Glomerular visceral epithelial cell (primary cell): ENCODE measurements around the gene TCAF2.
"Not testable (repeated sequence)": the region's sequence is repeated elsewhere in the genome, so short reads cannot be mapped to it uniquely, and the experiment has no call there.

Experiments
- DNase-seq: peaks from one replicate; pipeline ENCODE4 v3.0.0-alpha.2; 2016; ENCODE audit errors: extremely low spot score

Gene TCAF2

DNA sequence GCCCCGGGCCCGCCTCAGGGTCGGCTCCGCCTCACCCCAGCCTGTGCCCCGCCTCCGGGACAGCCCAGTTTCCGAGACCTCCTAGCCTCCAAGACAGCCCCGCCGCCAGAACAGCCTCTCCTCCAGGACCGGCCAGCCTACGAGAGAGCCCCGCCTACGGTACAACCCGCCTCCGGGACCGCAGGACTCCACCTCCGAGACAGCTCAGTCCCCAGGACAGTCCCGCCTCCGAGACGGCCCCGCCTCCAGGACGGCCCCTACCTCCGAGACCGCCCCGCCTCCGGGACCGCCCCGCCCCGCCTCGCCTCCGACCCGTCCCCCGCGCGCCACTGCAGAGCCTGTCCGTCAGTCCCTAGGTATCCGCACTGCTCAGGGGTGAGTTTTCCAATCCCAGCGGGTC is at the start of gene TCAF2:
Gene TCAF2, plus strand, starts transcription at position 329 of the 400 bp plus-strand sequence.
- not testable (repeated sequence) for DNase-seq

DNA sequence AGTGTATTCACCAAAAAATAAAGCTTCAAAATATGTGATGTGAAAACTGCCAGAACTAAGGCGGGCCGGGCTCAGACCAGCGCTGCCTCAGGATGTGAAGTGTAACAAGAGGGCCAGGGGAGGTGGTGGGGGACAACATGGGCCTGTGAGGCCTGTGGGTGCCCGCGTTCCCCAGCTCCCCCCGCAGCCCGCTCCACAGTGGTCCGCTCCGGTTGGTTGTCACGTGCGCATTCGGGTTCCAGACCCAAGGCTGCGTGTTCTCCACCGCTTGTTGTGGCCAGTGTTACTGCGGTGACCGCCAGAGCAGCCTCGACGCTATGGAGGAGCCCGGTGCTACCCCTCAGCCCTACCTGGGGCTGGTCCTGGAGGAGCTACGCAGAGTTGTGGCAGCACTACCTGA is 49.3 kb upstream of the TCAF2 start, which contains the start of gene CTAGE15:
Gene CTAGE15, plus strand, starts transcription at position 301 of the 400 bp plus-strand sequence. Its CDS starts 17 bp downstream, at position 318.
- not testable (repeated sequence) for DNase-seq

DNA sequence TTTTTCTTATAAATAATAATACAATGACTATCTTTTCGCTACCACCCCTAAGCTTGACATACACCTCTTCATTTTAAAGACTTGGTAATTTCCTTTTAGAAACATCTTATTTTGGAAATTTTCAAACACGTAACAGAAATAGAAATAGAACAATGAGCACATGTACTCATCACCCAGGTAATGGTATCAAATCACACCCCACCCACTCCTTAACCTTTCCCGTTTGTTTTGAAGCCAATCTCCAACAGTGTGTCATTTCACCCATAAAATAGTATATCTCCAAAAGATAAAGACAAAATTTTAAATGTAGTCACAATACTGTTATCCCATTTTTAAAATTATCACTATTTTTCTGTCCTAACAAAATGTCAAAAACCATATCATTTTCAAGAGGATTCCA is 32.6 kb upstream of the TCAF2 start:
- DNase-seq = not testable (repeated sequence)

DNA sequence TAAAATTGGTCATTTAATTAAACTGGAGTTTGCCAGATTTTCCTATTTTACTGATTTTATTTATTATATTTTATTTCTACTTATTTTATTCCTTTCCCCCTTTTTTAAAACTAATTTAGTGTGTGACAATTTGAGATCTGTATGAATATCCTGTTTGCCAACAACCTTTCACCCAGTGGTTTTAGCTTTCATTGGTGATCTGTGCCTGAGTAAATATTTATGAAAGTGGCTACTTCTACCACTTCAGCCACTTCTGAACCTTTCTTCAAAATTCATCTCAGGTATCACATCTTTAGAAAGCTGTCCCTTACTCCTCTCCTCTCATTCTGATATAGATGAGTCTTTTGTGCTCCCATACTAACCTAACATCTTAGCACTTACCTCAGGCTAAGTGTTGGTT is 30.9 kb upstream of the TCAF2 start:
- DNase-seq = not testable (repeated sequence)

DNA sequence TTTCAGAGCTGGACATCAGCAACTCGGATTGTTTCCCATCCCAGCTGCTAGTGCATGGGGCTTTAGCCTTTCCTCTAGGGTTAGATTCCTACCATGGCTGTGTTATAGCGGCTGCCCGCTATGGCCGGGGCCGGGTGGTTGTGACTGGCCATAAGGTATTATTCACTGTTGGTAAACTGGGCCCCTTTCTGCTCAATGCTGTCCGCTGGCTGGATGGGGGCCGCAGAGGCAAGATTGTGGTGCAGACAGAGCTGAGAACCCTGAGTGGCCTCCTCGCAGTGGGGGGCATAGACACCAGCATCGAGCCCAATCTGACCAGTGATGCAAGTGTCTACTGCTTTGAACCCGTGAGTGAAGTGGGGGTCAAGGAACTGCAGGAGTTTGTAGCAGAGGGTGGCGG is 22.7 kb upstream of the TCAF2 start:
- DNase-seq = not testable (repeated sequence)

DNA sequence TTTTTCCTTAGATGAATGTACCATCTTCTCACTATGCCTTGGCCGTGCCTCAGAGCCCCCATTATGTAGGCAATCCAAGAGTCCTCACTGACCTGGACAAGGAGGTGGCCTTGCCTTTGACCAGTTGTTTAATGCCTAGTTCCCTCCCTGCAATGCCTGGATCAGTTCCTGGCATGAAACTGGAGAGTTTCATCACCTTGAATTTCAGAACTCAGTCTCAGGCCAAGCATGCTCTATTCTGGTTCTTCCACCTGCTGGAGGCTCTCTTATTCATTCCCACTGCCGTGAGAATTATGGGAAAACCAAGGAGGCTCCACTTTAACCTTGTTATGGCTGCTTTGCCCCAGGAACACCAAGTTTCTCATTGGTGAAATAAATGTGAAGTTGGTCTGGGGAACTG is 17.2 kb upstream of the TCAF2 start:
- DNase-seq = not testable (repeated sequence)

DNA sequence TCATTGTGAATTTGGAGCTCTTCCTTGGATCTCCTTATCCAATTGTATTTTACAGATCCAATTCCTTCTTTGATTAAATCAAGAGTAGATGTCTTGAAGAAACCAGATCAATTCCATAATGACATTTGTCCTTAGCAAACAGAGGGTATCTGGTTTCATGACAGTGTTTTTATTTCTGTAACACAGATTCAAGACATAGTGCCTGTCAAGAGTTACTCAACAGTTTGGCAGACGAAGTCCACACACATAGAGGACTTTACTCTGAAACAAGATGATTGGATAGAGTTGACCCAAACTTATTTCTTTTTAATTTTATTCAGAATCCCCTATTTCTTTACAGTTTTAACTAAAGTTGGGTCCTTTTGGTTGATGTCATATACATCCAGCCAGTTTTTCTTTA is 14.7 kb upstream of the TCAF2 start:
- not testable (repeated sequence) for DNase-seq

DNA sequence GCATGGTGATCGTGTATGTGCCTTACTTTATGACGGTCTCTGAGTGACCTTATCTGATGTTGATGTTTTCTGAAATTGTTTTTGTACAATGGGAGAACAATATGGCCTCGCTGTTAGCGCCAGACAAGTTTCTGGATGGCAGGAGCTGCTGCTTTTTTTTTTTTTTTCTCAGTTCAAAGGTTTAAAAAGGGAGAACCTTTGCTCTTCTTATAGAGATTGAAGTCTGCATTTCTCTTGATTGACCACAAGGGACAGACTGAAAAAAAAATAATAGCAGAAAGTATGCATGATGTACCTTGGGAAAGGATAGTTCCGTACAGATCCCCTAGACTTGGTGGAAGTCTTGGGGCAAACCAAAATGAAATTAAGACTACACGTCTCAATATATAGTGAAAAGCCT is 5.2 kb upstream of the TCAF2 start:
- DNase-seq = not testable (repeated sequence)

DNA sequence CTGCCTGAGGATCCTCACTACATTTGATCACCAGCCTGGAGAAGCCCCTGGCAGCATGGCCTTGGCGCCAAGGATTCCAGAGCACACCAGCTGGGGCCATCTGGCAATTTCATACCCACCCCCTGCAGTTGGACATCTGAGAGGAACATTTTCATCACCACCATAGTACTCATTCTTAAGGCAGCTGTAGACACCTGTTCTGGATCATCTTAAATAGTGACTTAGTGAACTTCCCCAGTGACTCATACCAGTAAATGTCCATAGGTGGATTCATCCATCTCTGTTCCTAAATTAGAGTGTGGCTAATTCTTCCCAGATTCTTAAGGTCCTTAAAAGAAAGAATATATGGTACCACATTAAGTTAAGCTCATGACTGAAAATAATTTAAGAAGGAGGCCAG is 3.6 kb upstream of the TCAF2 start:
- not testable (repeated sequence) for DNase-seq

DNA sequence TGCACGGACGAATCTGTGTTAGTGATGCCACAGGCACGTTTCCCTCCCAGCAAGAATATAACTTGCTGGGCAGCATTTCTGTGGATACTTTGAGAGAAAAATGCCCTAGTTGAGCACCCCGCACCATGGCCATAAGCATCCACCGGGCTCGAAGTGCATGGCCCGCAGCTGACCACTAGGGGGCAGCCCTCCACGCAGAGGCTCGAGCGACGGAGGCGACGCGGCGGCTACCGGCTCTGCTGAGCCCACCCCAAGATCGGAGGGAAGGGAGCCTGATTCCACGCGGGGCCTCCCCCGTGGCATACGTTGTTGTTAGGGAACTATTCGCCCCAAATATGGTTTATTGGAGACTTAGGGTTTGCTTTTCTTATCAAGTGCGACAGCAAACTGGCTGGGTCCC is 716 bp upstream of the TCAF2 start:
- not testable (repeated sequence) for DNase-seq

DNA sequence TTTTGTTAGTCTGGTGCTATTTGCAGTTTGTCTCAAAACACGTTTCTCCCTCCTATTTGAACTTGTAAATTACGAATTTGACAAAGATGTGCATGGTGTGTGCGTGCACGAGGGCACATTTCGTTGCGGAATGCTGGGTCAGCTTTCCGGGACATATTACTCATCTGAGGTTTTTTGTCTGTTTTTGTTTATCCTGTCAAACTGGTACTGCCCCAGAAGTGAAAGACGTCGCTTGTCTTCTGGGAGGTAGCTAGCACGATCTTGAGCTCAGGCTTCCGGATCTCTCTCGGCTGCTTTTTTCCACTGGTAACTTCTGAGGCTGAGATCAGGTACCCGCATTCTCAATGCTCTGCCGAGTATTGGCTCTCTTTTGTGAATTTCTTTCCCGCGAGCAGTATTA is 401 bp downstream of the TCAF2 start:
- not testable (repeated sequence) for DNase-seq

DNA sequence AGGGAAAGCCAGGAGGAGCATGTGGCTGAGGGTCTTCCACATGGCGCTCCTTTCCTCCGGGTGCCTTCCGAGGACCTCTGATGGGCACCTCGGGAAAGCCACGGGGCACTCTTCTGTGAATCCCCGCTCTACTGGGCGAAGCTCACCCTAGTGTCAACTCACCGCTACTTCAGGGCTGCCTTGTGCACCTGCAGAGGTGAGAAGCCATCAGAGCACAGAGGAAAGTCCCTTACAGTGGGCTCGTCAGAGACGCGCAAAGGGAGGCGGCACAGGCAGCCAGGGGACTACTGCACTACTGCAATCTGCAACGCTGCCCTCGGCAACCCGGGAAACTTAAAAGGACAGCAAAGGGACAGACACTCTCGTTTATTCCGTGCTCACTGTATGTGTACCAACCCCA is 1.4 kb downstream of the TCAF2 start:
- DNase-seq = not testable (repeated sequence)

DNA sequence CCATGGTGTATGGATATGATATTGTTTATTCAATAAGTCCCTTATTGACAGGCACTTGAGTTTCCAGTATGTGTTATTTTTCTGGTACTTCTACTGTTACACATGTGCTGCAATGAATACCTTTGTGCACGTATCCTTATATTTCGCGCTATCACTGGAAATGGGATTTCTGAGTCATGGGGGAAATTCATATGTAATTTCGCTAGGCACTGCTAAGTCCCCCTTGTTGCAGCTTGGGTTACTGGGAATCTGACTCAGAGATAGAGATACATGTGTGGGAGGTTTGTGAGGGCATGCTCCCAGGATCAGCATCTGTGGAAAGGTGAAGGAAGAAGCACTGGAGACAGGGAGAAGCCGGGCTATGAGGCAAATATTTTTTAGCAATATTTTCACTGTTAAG is 9.9 kb downstream of the TCAF2 start:
- not testable (repeated sequence) for DNase-seq

DNA sequence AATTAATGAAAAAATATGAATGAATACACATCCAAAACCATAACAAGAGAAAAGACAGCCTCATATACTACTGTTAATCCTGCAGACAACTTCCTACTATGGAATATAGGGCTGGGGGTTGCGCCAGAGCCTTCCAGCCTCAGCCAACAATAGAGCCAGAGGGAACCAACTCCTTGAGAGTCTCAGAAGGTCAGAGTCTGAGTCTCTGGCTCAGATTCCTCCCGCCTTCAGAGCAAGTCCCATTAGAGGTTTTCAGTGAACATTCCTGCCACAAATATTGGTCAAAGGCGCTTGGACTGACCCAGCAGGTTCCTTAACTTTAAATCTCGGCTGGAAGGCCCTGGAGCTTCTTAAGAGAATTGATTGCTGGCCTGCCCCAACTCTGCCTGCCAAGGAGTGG is 11.7 kb downstream of the TCAF2 start:
- not testable (repeated sequence) for DNase-seq

DNA sequence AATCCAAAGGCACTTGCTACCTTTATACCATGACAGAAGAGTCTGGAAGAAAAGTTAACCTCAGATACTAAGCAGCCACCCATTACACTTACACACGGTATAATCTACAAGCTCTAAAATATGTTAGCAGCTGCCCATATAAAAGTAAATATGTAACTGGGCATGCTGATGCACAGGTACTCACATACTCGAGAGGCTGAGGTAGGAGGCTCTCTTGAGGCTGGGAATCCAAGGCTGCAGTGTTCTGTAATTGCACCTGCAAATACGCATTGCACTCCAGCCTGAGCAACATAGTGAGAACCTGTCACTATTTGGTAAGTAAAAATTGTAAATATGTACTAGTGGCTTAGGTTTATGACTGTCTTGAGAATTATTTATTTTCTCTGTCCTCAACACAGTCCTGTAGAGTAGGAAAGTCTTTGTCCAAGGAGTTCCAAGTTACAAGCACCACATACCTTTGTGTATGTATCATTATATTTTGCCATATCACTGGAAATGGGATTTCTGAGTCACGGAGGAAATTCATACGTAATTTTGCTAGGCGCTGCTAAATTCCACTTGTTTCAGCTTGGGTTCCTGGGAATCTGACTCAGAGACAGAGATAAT is 12.3 kb downstream of the TCAF2 start:
- DNase-seq = not testable (repeated sequence)

DNA sequence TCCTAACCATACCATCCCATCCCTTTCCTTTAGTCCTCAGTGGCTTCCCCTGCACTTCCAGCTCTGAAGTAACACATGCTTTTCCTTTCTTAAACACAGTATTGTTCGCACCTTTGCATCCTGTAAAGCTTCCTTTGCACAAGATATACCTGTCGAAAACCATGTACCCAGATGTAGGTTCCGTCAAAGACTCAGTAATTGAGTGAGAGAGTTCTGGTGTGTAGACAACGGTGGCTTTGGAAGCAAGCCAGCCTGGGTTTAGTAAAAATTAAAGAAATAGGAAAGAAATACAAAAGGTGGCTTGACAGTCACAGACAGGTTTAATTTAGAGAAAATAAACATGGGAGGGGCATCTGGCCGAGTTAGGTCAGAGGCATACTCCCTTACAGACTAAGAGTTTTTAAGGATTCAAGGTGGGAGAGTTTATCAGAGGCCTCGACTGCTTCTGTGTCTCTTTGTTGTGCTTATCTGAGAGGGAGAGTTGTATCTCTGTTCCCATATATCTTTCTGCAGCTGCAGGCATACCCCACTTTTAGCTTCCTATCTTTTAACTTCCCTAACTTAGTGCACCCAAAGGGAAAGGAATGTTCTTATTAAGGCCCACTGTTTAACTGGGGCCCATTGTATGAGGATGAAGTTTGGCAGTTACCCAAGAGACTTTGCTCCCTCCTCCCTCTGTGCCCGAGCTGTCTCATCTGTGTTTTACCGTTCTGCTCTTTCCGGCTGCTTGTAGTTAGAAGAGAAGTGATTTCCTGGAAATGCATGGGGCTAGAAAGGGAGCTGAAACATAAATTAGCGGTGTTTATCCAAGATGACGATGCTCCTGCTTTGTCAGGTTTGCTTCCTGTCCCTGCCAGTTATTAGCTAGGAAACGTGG is 14.8 kb downstream of the TCAF2 start:
- DNase-seq = not testable (repeated sequence)

DNA sequence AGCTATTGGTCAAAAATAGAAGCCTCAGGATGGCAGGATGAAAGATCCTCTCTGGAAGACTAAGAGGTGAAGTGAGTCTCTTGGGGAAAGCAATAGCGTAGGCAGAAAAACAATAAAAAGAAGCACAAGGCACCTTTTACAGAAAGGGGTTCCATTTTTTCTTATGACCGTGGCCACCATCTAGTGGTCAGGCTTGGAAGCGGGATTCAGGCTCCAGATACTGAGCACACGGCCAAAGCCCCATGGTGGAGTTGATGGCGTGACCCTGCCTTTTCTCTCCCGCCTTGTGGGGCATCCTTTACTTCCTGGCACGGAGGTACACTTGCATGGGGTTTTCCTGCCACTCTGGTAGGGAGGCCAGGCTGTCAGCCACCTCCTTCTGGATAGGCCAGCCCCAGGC is 18.6 kb downstream of the TCAF2 start:
- DNase-seq = not testable (repeated sequence)

DNA sequence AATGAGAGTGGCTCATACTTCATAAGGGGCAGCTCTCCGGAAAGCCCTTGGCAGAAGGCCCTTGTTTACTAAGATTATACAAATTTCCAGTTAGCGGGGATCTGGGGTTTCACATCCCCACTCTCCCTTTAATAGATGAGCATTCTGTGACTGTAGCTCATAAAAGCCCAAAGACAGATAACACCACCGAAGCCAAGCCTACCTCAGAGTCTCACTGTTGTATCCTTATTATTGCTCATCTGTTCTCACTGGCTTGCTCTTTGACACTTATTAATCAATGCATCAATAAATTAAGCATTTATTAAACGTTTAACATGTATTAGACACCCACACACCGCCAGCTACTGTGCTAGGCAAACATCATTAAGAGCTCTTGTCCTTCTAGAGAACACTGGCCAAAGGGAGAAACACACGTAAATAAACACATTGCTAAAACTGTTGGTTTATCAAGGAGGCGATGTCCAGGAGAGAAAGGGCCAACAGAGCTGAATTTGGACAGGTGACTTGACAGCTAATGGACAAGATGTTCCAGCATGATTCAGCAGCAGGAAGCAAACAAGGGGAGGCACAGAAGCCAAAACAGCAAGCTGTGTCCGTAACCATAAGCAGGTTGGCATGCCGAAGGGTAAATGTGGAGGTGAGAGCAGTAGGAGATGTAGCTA is 19.9 kb downstream of the TCAF2 start:
- DNase-seq = not testable (repeated sequence)

DNA sequence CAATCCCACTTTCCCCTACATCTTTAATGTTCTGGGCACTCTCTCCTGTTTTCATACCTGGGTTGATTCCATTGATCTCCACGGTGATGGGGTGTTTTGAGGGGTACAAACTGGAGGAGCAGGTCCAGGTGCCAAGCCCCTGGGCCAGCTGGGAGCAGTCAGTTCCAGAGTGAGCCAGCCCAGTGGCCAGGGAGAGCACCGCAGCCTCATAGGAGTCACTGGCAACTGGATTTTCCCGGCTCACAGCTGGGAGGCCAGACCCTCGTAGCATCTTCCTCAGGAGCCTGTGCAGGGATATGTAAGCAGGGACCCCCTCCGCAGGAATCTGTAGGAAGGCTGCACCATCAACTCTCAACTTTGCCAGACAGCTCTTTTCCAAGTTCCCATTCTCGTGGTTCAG is 25.8 kb downstream of the TCAF2 start:
- DNase-seq = not testable (repeated sequence)

DNA sequence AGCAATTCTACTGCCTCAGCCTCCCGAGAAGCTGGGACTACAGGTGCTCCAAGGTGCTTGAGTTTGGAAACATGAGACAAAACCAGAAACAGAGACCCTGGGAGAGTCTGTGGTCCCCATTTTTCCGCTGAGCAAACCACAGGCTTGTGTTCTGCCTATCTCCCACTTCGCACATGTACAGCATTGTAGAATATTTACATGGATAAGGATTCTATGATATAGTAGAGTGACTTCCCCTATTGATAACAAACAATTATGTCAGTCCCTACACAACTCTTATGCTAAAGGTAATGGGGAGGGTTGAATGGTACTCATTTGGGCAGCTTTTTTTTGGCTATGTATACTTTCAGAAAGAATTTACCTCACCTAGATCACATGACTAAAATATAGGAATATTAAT is 29.1 kb downstream of the TCAF2 start:
- not testable (repeated sequence) for DNase-seq

DNA sequence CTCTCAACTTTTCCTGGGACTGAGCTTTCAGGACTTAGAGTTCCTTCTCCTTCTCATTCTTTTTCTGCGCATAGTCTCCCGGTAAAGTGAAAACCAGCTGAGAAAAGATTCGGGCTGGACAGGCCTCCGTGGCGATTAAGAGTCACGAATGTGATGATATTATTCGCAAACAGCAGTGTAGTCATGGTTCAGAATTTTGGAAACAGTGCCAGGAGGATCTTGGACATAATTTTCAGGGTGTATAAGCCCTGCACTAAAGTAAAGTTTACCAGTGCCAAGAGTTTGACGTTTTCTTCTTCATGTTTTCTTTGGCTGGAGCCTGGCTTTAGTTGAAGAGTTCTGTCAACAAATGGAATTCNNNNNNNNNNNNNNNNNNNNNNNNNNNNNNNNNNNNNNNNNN is 29.7 kb downstream of the TCAF2 start:
- DNase-seq = not testable (repeated sequence)
